ENCODE results near the gene HDAC7.

The HDAC7 gene

DNA sequence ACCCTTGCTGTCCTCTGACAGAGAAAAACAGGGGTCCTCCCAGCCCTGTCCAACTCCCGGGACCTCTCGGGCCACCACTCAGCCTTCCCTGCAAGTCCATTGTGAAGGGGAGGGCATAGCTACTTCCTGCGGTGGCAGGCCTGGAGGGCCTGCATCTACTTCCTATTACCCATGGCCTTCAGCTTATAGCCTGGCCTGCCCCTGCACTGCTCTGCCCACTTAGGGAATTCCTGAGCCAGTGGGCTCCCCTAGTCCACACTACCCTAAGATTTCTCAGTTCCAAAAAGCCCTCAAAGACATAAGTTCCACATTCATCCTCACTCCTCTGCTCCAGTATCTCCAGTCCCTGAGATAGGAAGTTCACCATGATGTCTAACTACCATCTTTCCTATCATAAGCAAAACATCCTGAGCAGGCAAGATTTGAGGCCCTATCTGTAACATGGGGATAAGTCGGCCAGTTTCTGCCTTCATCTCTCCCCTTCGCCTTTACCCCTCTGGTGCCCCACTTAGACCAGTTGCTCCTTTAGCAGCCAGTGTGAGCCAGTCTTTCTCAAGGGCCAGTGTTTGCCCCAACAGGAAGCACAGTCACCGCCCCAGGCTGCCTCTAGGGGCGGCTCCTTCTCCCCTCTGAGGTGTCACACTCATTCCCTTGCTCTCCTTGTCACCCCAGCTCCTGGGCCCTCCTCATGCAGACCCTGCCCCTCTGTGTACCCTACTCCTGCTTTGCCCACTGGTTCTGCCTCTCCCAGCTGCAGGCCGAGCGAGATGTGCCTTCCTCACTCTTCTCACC is 10.9 kb downstream of the HDAC7 start:
- in situ Hi-C loops (cut with MboI; ENCODE audit: low sequenced_read_pairs): no loop called here
- Histone ChIP-seq H3K9me3 (no peaks in the 10 kb centered on the region), H3K4me1 (peaks cover 6% of the 10 kb centered on the region), H3K27me3 (ENCODE audit: low read depth) (no peaks in the 10 kb centered on the region), H3K4me3 (no peak overlapping the region), H3K36me3 (replicated peaks) (no peaks in the 10 kb centered on the region)
- DNase-seq (ENCODE audit: low spot score in 2 of 2): no peak

DNA sequence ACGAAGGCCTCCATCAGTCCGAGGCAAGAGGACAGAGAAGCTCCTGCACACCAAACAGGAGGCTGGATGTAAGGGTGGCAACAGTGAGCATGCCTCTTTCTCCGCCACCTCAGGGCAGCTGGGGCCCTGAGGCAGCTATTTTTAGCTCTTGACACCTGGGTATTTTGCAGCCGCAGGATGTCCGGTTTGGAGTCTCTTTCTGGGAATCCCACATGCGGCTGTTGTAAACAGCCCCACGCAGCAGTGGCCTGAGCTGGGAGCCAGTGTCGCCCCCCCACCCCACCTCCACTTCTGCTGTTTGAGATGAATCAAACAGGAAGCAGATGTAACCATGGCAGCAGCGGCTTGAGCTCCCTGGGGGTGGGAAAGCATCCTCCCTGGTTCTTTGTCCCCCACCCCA is 11.7 kb downstream of the HDAC7 start:
- H3K4me3 ChIP-seq: no peak overlapping the region

DNA sequence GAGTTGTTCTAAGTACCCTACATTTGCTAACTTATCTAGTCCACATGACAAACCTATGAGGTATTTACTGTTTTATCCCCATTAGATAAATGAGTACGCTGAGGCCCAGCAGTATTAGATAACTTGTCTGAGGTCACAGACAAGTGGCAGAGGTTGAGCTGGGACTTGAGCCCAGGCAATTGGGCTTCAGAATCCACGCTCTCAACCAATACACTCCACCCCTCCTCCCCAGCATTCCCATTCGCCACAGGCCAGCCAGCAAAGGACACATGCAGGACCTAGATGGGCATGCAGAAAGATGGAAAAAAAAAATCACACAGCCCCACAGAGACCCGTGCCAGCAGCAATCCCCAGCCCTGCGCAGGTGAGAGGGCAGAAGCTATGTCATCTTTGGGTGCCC is 12.4 kb downstream of the HDAC7 start:
- Histone ChIP-seq H3K36me3 (replicated peaks) (no peaks in the 10 kb centered on the region), H3K4me1 (peaks cover under 1% of the 10 kb centered on the region), H3K4me3 (no peak overlapping the region), H3K27me3 (ENCODE audit: low read depth) (no peaks in the 10 kb centered on the region), H3K9me3 (no peaks in the 10 kb centered on the region)
- no peak for DNase-seq (ENCODE audit: low spot score in 2 of 2)
- in situ Hi-C loops (cut with MboI; ENCODE audit: low sequenced_read_pairs): no loop called here

More for the DNA sequence above, 11.7 kb downstream of the HDAC7 start:
- H3K36me3 ChIP-seq (replicated peaks): no peaks in the 10 kb centered on the region
- in situ Hi-C loops (cut with MboI; ENCODE audit: low sequenced_read_pairs): no loop called here
- no peak for DNase-seq (ENCODE audit: low spot score in 2 of 2)
- peaks cover 6% of the 10 kb centered on the region for H3K4me1 ChIP-seq
- no peaks in the 10 kb centered on the region for H3K9me3 ChIP-seq
- no peaks in the 10 kb centered on the region for H3K27me3 ChIP-seq (ENCODE audit: low read depth)

DNA sequence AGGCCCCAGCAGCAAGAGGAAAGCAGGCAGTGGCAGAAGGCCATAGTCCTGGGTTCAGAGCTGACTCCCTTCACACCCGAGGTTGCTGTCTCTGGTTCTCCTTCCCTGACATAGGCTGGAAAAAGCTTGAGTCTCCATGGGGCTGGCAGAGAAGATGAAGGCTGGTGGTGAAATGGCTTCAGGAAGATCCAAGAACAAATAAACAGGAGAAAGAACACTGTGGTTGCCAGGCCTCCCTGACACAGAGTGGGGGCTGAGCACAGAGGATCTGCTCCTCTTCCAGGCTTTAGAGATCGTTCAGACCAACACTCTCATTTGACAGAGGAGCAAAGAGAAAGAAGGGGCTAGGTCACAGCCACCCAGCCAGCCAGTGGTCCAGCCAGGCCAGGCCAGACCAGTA is 14.3 kb downstream of the HDAC7 start:
- no peaks in the 10 kb centered on the region for H3K27me3 ChIP-seq (ENCODE audit: low read depth)
- no peak overlapping the region for H3K4me3 ChIP-seq
- H3K9me3 ChIP-seq: no peaks in the 10 kb centered on the region
- H3K36me3 ChIP-seq (replicated peaks): no peaks in the 10 kb centered on the region
- in situ Hi-C loops (cut with MboI; ENCODE audit: low sequenced_read_pairs): no loop called here
- no peaks in the 10 kb centered on the region for H3K4me1 ChIP-seq
- no peak for DNase-seq (ENCODE audit: low spot score in 2 of 2)

DNA sequence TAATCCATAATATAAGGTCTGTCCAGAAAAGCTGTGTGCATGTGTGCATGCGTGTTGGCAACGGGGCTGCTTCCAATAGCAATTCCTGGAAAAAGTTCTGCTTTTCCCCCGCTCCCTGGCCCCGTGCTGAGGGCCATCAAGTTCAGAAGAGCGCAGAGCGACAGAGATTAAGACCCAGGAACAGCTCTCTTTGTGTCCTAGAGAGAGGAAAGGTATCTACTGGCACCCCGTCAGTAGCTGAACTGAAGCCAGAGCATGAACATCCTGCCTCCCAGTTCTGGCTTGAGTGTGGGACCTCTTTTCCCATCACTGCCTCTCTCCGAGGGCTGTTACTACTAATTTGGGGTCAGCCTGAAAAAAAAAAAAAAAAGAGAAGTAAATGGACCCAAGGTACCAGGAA is 15.5 kb downstream of the HDAC7 start:
- Histone ChIP-seq H3K4me1 (no peaks in the 10 kb centered on the region), H3K27me3 (ENCODE audit: low read depth) (no peaks in the 10 kb centered on the region), H3K36me3 (replicated peaks) (no peaks in the 10 kb centered on the region), H3K4me3 (no peak overlapping the region), H3K9me3 (no peaks in the 10 kb centered on the region)
- no peak for DNase-seq (ENCODE audit: low spot score in 2 of 2)
- in situ Hi-C loops (cut with MboI; ENCODE audit: low sequenced_read_pairs): no loop called here

DNA sequence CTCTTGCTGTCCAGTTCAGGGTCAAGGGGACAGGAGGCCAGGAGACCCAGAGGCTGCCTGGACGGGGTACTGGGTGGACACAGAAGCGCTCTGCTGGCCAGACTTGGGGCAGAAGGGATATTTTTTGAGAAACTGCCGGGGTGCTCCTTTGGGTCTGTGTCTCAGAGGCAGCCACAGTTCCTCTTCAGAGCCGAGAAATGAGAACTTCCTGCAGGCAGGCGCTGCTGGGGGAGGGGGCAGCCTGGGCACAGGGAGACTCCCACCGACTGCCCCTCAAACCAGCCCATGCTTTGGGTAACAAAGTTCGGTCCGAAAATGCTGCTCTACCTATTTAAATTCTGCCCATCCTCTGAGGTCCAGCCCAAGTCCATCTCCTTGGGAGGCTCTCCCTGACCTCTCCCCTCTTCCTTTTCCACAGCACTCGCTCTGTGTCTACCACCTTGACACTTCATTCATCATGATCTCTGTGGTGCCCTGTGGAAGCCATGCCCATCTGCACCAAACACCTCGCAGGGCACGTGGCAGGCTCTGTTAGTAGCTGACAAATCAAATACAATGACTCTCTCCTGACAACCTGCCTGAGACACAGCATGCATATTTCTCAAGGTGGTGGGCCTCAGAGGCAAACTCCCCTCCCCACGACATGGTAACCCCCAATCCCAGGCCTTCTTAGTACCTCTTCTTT is 16.4 kb downstream of the HDAC7 start:
- H3K4me1 ChIP-seq: no peaks in the 10 kb centered on the region
- no peaks in the 10 kb centered on the region for H3K27me3 ChIP-seq (ENCODE audit: low read depth)
- no peak for DNase-seq (ENCODE audit: low spot score in 2 of 2)
- H3K9me3 ChIP-seq: no peaks in the 10 kb centered on the region
- no peaks in the 10 kb centered on the region for H3K36me3 ChIP-seq (replicated peaks)
- in situ Hi-C loops (cut with MboI; ENCODE audit: low sequenced_read_pairs): no loop called here
- H3K4me3 ChIP-seq: no peak overlapping the region

DNA sequence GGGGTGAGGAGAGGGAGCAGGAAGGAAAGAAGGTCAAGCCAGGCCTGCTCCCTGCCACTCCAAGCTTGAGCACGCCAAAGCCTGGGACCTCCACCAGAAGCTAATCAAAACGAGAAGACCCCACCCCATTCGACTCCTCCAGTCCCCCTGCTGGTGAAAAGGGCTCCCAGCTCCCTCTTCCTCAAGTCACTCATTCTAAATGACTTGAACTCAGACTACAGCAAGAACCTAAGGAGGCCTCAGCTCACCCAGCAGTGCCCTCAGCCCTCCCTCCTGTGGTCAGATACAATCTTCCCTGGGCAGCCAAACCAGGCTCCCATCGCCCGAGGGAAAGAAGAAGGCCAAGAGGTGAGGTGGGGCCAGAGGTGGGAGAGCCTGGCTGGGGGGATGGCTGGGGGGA is 17.4 kb downstream of the HDAC7 start:
- no peaks in the 10 kb centered on the region for H3K4me1 ChIP-seq
- no peaks in the 10 kb centered on the region for H3K36me3 ChIP-seq (replicated peaks)
- H3K9me3 ChIP-seq: no peaks in the 10 kb centered on the region
- no peak for DNase-seq (ENCODE audit: low spot score in 2 of 2)
- no peaks in the 10 kb centered on the region for H3K27me3 ChIP-seq (ENCODE audit: low read depth)
- in situ Hi-C loops (cut with MboI; ENCODE audit: low sequenced_read_pairs): no loop called here
- H3K4me3 ChIP-seq: no peak overlapping the region

DNA sequence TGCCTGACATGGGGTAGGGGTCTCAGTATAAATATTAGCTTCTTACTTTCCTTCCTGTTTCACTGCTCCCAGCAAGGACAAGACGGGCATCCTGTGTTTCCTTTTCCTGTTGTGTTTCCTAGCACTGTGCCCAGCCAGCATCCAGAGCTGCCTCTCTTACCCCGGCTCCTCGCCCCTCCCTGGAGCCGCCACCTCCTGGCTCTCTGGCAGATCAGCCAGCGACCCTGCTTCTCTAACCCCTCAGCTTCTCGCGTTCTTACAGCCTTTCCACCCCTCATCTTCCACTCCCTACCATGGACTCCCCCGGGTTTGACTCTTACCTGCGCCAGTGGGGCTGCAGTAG is 17.8 kb downstream of the HDAC7 start:
- H3K4me1 ChIP-seq: no peaks in the 10 kb centered on the region
- no peak overlapping the region for H3K4me3 ChIP-seq
- no peak for DNase-seq (ENCODE audit: low spot score in 2 of 2)
- peaks cover under 1% of the 10 kb centered on the region; the same call in 1 of the 2 replicates for H3K36me3 ChIP-seq (replicated peaks)
- H3K9me3 ChIP-seq: no peaks in the 10 kb centered on the region
- H3K27me3 ChIP-seq (ENCODE audit: low read depth): no peaks in the 10 kb centered on the region
- in situ Hi-C loops (cut with MboI; ENCODE audit: low sequenced_read_pairs): no loop called here

DNA sequence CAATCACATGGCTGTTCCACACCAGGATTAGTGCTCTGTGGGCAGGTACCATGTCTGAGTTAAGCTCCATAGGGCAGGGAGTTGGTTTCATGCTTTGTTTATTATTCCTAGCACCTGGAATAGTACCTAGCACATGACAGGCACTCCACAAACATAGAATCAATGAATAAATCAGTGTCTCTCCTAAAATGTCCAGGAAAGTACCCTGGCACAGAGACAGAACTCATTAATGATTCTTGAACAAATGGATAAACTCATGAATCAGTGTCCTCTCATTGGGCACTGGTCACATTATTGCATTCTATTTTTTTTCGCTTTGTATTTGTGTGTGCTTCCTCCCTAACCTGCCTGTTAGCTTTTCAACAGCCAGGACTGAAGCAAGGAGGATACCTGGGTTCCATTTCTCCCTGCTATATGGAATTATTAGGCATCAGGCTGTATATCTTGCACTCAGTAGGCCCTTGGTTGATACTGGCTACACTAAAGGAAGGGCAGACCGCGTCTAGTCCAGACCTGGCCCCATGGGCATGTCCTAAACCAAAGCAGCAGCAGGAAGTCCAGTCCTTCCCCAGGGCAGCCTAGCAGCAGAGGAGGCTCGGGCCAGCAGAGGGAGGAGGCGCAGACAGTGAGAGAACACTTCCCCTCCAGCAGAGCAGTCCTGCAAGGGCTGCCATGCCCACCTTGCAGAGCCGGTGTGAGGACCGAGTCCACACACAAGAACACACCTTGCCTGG is 18.4 kb downstream of the HDAC7 start:
- in situ Hi-C loops (cut with MboI; ENCODE audit: low sequenced_read_pairs): no loop called here
- H3K36me3 ChIP-seq (replicated peaks): peaks cover 5% of the 10 kb centered on the region
- H3K9me3 ChIP-seq: no peaks in the 10 kb centered on the region
- no peak overlapping the region for H3K4me3 ChIP-seq
- H3K4me1 ChIP-seq: no peaks in the 10 kb centered on the region
- H3K27me3 ChIP-seq (ENCODE audit: low read depth): no peaks in the 10 kb centered on the region
- no peak for DNase-seq (ENCODE audit: low spot score in 2 of 2)

DNA sequence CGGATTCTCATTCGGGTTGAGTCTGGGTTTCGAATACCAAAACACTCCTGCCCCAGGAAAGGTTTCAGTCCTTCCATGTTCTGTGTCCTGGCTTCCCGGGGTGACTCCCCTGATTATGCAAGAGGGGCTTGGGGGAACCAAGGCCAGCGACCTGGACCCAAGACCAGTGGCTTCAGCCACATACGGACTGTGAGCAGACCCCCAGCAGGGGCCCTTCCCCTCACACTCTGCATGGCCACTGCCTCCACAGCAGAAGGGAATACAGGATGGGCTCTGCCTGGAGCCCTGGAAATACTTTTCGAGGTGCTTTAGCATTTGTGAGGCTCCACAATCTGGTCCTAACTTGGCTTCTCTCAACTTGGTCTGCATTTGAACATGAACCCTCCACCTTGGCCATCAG is 19.1 kb downstream of the HDAC7 start:
- in situ Hi-C loops (cut with MboI; ENCODE audit: low sequenced_read_pairs): no loop called here
- no peaks in the 10 kb centered on the region for H3K9me3 ChIP-seq
- peaks cover 5% of the 10 kb centered on the region for H3K36me3 ChIP-seq (replicated peaks)
- no peak for DNase-seq (ENCODE audit: low spot score in 2 of 2)
- no peaks in the 10 kb centered on the region for H3K27me3 ChIP-seq (ENCODE audit: low read depth)
- no peak overlapping the region for H3K4me3 ChIP-seq
- H3K4me1 ChIP-seq: no peaks in the 10 kb centered on the region

DNA sequence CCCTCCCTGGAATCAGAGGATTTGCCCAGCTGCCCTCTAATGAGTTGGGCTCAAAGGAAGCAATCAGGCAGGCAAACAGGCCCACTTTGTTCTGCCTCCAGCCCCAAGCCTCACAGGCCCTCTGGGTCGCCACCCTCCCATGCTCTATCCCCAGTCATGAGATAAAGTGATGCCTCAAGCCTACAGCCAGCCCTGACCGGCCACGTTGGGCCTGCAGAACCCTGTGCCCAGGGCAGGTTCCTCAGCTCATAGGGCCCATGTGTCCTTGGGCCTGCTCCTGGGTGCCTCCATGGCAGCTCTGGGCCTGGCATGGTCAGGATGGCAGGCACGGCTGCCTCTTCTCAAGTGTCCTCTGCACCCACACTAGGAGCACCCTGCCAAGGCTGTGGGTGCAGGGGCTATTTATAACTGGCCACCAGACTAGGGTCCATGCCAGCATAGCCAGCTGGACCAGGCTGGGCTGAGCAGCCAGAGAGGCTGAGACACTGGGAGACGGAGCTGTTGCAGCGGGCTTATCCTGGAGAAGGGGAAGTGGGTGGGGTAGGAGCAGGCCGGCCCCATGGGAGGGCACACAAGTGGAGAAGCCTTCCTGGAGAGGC is 20.2 kb downstream of the HDAC7 start:
- no peak for DNase-seq (ENCODE audit: low spot score in 2 of 2)
- in situ Hi-C loops (cut with MboI; ENCODE audit: low sequenced_read_pairs): no loop called here
- H3K27me3 ChIP-seq (ENCODE audit: low read depth): no peaks in the 10 kb centered on the region
- H3K36me3 ChIP-seq (replicated peaks): peaks cover 8% of the 10 kb centered on the region
- no peaks in the 10 kb centered on the region for H3K9me3 ChIP-seq
- no peaks in the 10 kb centered on the region for H3K4me1 ChIP-seq
- H3K4me3 ChIP-seq: no peak overlapping the region

DNA sequence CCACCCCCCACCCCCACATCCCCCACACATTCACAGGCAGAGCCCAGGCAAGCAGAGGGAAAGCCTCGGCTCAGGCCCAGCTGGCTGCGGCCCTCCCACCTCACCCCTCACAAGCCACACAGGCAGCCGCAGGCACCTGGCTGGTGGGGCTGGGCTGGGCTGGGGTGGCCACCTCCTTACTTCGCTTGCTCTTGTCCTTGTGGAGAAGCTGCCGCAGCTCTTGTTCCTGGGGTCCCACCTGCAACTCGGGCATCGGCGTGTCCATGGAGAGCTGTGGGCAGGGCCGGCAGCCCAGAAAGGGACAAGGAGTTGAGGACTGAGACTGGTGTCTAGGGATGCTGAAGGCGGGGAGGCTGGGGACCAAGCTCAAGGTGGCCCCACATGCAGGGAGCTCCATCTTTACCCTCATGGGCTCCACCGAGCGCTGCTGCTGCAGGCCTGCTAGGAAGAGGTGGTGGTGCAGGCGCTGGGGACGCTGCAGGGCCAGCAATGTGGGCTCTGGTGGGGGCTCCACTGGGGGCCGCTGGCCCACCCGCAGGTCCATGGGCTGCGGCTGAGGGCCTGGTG is 21.2 kb downstream of the HDAC7 start:
- Histone ChIP-seq H3K9me3 (no peaks in the 10 kb centered on the region), H3K36me3 (replicated peaks) (peaks cover 11% of the 10 kb centered on the region), H3K27me3 (ENCODE audit: low read depth) (no peaks in the 10 kb centered on the region), H3K4me1 (no peaks in the 10 kb centered on the region), H3K4me3 (no peak overlapping the region)
- in situ Hi-C loops (cut with MboI; ENCODE audit: low sequenced_read_pairs): no loop called here
- no peak for DNase-seq (ENCODE audit: low spot score in 2 of 2)

DNA sequence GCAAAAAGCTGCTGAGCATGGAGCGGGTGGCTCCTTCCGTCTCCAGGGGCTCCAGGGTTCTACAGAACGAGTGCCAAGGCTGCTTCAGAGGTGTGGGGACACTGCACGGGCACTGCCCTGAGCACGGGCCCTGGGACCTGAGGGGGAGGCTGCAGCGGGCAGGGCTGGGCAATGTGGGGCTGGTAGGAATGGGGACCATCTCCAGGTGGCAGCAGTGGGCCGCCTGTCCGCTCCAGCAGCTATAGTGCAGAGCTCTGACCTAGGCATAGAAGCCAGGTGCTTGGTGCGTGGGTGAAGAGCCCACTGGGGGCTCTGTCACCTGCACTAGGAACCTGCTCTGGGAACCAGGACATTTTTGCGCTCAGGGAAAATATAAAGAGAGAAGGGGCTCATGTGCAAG is 22.3 kb downstream of the HDAC7 start:
- in situ Hi-C loops (cut with MboI; ENCODE audit: low sequenced_read_pairs): no loop called here
- H3K4me1 ChIP-seq: no peaks in the 10 kb centered on the region
- peaks cover 14% of the 10 kb centered on the region for H3K36me3 ChIP-seq (replicated peaks)
- peak in 1 of 2 experiments; percentile 30 for DNase-seq (ENCODE audit: low spot score in 2 of 2)
- H3K27me3 ChIP-seq (ENCODE audit: low read depth): no peaks in the 10 kb centered on the region
- H3K9me3 ChIP-seq: no peaks in the 10 kb centered on the region
- H3K4me3 ChIP-seq: no peak overlapping the region

Data from HAP-1 (cell line).